K562 (cell line): Measurements from ENCODE around the gene GTF2A1. TPM values are rescaled to one million over a fixed set of nuclear protein-coding genes. Genes with fewer than 3 reads are reported as not detected.

Source experiments
- ATAC-seq: fragments of 200-7000 bp; cut with Tn5 transposase; 3 replicates; pipeline ENCODE4 v1.9.1; 2020; ENCODE audit warnings: moderate library complexity
- BruUV-seq: library from RNA; stranded (reverse); fragments of 400-500 nt; replicated peaks from 2 replicates; lab custom pipeline; 2021; lab: Mats Ljungman, UMichigan
- CTCF ChIA-PET: fragments of 300-600 bp; formaldehyde crosslinking; extraction: SDS; loops from one replicate; lab custom pipeline; 2021; ENCODE audit warnings: low intra/inter-chr PET ratio; lab: Yijun Ruan, JAX
- POLR2A ChIA-PET: fragments of 300-600, 350-650 bp; sonication (Branson Sonifier 250); formaldehyde crosslinking; extraction: SDS; loops from one replicate; lab custom pipeline; 2021; ENCODE audit warnings: antibody characterized with exemption, inconsistent platforms; lab: Yijun Ruan, JAX
- DNase-seq, 4 experiments: peaks; one replicate each; pipeline versions ENCODE4 v3.0.0 to v3.0.0-alpha.2; 2011 to 2018; ENCODE audit warnings: low spot score in 3 of 4, mixed read lengths in 3 of 4; ENCODE audit errors: extremely low read depth in 1 of 4
- FAIRE-seq: peaks from 2 replicates; lab custom pipeline; 2011; peaks lifted over from hg19 to GRCh38; lab: Jason Lieb, UNC
- H2AFZ ChIP-seq: 2 replicates; pipeline ENCODE4 v1.6.0; 2011; ENCODE audit warnings: low read depth, low read length, control low read depth, inconsistent platforms
- H3K27ac ChIP-seq: fragments of 200-600 bp; 3 replicates; pipeline ENCODE4 v1.8.0; 2011; ENCODE audit warnings: low read depth, mild to moderate bottlenecking, control low read depth, inconsistent platforms, low read length, moderate library complexity, mixed read lengths; ENCODE audit errors: extremely low read depth
- H3K27me3 ChIP-seq, 2 experiments: fragments of 300-600 bp in 1 of 2; 2 replicates in 1 of 2; 3 replicates in 1 of 2; pipeline versions ENCODE4 v1.6.0 to v1.8.0; 2011; ENCODE audit warnings: inconsistent platforms in 2 of 2, low read length in 2 of 2, mild to moderate bottlenecking in 1 of 2, mixed read lengths in 1 of 2, moderate library complexity in 1 of 2; ENCODE audit not compliant: control insufficient read depth in 2 of 2, insufficient read depth in 2 of 2
- H3K36me3 ChIP-seq: fragments of 300-600 bp; 3 replicates; pipeline ENCODE4 v1.8.0; 2011; ENCODE audit warnings: mild to moderate bottlenecking, low read length, inconsistent platforms; ENCODE audit not compliant: control insufficient read depth, insufficient read depth
- H3K4me1 ChIP-seq, 2 experiments: fragments of 200-600 bp in 1 of 2; replicated peaks in 1 of 2; 2 replicates in 1 of 2; 3 replicates in 1 of 2; pipeline versions ENCODE4 v1.5.1 to v1.8.0; 2011; ENCODE audit warnings: inconsistent platforms in 2 of 2, low read length in 2 of 2, mild to moderate bottlenecking in 1 of 2, mixed read lengths in 1 of 2, moderate library complexity in 1 of 2; ENCODE audit not compliant: control insufficient read depth in 2 of 2, insufficient read depth in 2 of 2
- H3K4me2 ChIP-seq: 2 replicates; pipeline ENCODE4 v1.6.1; 2011; ENCODE audit warnings: low read length, control low read depth, inconsistent platforms, mixed read lengths; ENCODE audit not compliant: insufficient read depth
- H3K4me3 ChIP-seq: fragments of 200-600 bp; sonication (generic), shearing (Covaris generic); 2 replicates; pipeline ENCODE4 v1.5.1; 2016; ENCODE audit warnings: control low read depth, inconsistent platforms
- H3K79me2 ChIP-seq: fragments of 200-600 bp; 3 replicates; pipeline ENCODE4 v1.8.0; 2011; ENCODE audit warnings: low read length, inconsistent platforms; ENCODE audit not compliant: control insufficient read depth, insufficient read depth
- H3K9ac ChIP-seq, 2 experiments: 2 replicates each; pipeline versions ENCODE4 v1.6.0 to v1.6.1; 2011; ENCODE audit warnings: low read depth in 2 of 2, low read length in 2 of 2, control low read depth in 1 of 2, inconsistent platforms in 1 of 2, mild to moderate bottlenecking in 1 of 2, mixed read lengths in 1 of 2; ENCODE audit not compliant: insufficient read depth in 1 of 2
- H3K9me1 ChIP-seq: one replicate; pipeline ENCODE4 v1.6.0; 2011; ENCODE audit warnings: inconsistent platforms, mild to moderate bottlenecking, low read length, moderate library complexity; ENCODE audit not compliant: control insufficient read depth, insufficient read depth
- H3K9me3 ChIP-seq: replicated peaks from 2 replicates; pipeline ENCODE4 v1.5.1; 2011; ENCODE audit warnings: low read depth, low read length, inconsistent platforms; ENCODE audit not compliant: control insufficient read depth, insufficient read depth
- H4K20me1 ChIP-seq: replicated peaks from 2 replicates; pipeline ENCODE4 v1.6.1; 2011; ENCODE audit warnings: low read length, inconsistent platforms, mixed read lengths; ENCODE audit not compliant: control insufficient read depth, insufficient read depth
- C11orf30 ChIP-seq: fragments of 450-650 bp; IDR thresholded peaks from 2 replicates; pipeline ENCODE4 v1.6.1; 2016; ENCODE audit warnings: low read depth, mild to moderate bottlenecking
- MAFF ChIP-seq: IDR thresholded peaks from 2 replicates; pipeline ENCODE4 v1.6.1; 2012; ENCODE audit warnings: low read length, improper control_type of control experiment
- MAFG ChIP-seq: fragments of 450-650 bp; conservative IDR thresholded peaks from 2 replicates; pipeline ENCODE4 v1.6.1; 2016; ENCODE audit warnings: missing genetic modification characterization, missing compliant biosample characterization
- MAFK ChIP-seq: IDR thresholded peaks from 2 replicates; pipeline ENCODE4 v1.6.1; 2011; ENCODE audit warnings: low read length, improper control_type of control experiment
- MITF ChIP-seq: IDR thresholded peaks from 2 replicates; pipeline ENCODE4 v1.6.1; 2014; ENCODE audit warnings: antibody characterized with exemption
- NFE2 ChIP-seq: IDR thresholded peaks from 2 replicates; pipeline ENCODE4 v1.6.1; 2014; ENCODE audit warnings: antibody characterized with exemption, low read depth
- NFE2L1 ChIP-seq: fragments of 450-650 bp; IDR thresholded peaks from 2 replicates; pipeline ENCODE4 v1.6.1; 2016; ENCODE audit warnings: missing genetic modification characterization, low read depth, mild to moderate bottlenecking, missing compliant biosample characterization, moderate library complexity, borderline replicate concordance
- ZNF263 ChIP-seq: sonication (generic); formaldehyde crosslinking; IDR thresholded peaks from 2 replicates; pipeline ENCODE4 v1.8.0; 2022; ENCODE audit warnings: mild to moderate bottlenecking, missing genetic modification reagents, borderline replicate concordance
- ZNF316 ChIP-seq: fragments of 450-650 bp; IDR thresholded peaks from 2 replicates; pipeline ENCODE4 v1.6.1; 2016
- ZNF830 ChIP-seq: fragments of 250-450 bp; sonication (Bioruptor Pico); IDR thresholded peaks from 2 replicates; pipeline ENCODE4 v1.5.0; 2021; ENCODE audit warnings: mild to moderate bottlenecking
- WGBS: fragments of 100-300 bp; shearing (Covaris generic); methylation state at CpG from one replicate; pipeline ENCODE4 v1.1.6; 2016; ENCODE audit warnings: low coverage, mixed read lengths; ENCODE audit not compliant: insufficient coverage; ENCODE audit errors: missing lambda C conversion rate; 5-methylcytosine and 5-hydroxymethylcytosine counted together
- in situ Hi-C: fragments of 300-500 bp; cut with MboI; formaldehyde crosslinking; loops from 4 replicates; pipeline ENCODE4 v1.15.0; 2018; ENCODE audit warnings: inconsistent platforms, mixed read lengths
- intact Hi-C: fragments of 100-400 bp; cut with micrococcal nuclease; formaldehyde crosslinking; loops from 2 replicates; pipeline ENCODE4 v1.14.2; 2022
- polyA plus RNA-seq, 8 experiments: library from polyadenylated mRNA; depleted of rRNA in 4 of 8; stranded (reverse) in 5 of 8; unstranded in 3 of 8; fragments of >200 nt; fragmentation: Nextera tagmentation in 2 of 8; fragmentation: Illumina TruSeq in 1 of 8; extraction: Ambion mirVana in 2 of 8; extraction: Trizol in 1 of 8; gene quantifications; 2 replicates each; pipeline versions ENCODE4 v1.2.1 to v1.2.3, GENCODE V29; 2011 to 2014; ENCODE audit warnings: inconsistent platforms in 1 of 8, missing spikeins in 1 of 8
- total RNA-seq, 7 experiments: library from RNA; depleted of rRNA in 6 of 7; stranded (reverse); fragments of >200 nt in 6 of 7; fragmentation: Illumina TruSeq in 2 of 7; extraction: Trizol in 2 of 7; gene quantifications; 2 replicates each; pipeline versions ENCODE4 v1.2.1 to v1.2.3, GENCODE V29; 2011 to 2021; ENCODE audit warnings: low replicate concordance in 1 of 7
- TF ChIP-seq, protein P1 (sequence below): IDR thresholded peaks from 2 replicates; pipeline ENCODE4 v1.6.1; 2016; ENCODE audit warnings: missing genetic modification characterization, missing compliant biosample characterization

Gene GTF2A1
- total and polyA plus RNA-seq, 9 of the 15 experiments (the other 6 are each of a cell fraction or from before 2014, with no cell fraction given), result 3.4 to 22.8 (median 14.7) TPM

DNA sequence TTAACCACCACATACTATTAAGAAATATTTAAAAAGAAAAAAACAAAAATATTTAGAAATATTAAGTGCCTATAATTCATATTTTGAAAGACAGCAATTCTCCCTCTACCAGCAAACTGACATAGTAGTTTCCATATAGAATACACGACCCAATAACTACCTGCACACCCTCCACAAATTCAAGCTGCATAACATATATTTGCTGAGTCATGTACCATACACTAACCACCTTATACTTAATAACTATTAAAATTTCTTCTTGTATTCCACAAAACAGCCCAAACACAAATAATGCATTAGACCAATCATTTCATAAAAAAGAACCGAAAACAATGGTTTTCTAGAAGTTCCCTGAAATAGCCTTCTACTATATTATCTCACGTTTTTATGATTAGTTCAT lies 21.7 kb downstream of the GTF2A1 start:
- no peak overlapping the region for H3K4me2 ChIP-seq
- H3K27me3 ChIP-seq, result no peaks in the 10 kb centered on the region
- DNase-seq (no peak), FAIRE-seq (no peak), ATAC-seq (no peak)
- CTCF ChIA-PET, result no interaction called here
- TF ChIP-seq NFE2 (peak; percentile 61), NFE2L1 (tag) (peak; percentile 60), ZNF263 (CRISPR knock-in tag) (no peak), ZNF316 (peak; percentile 78), MAFG (tag) (peak; percentile 80), C11orf30 (peak; percentile 59), MAFK (peak; percentile 48; the same call in 1 of the 2 replicates), MAFF (peak; percentile 74), MITF (no peak), ZNF830 (CRISPR knock-in tag) (no peak)
- TF ChIP-seq, protein P1, sequence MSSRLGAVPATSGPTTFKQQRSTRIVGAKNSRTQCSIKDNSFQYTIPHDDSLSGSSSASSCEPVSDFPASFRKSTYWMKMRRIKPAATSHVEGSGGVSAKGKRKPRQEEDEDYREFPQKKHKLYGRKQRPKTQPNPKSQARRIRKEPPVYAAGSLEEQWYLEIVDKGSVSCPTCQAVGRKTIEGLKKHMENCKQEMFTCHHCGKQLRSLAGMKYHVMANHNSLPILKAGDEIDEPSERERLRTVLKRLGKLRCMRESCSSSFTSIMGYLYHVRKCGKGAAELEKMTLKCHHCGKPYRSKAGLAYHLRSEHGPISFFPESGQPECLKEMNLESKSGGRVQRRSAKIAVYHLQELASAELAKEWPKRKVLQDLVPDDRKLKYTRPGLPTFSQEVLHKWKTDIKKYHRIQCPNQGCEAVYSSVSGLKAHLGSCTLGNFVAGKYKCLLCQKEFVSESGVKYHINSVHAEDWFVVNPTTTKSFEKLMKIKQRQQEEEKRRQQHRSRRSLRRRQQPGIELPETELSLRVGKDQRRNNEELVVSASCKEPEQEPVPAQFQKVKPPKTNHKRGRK, result no peak
- intact Hi-C loops, result no loop called here
- no peak overlapping the region for H3K27ac ChIP-seq
- H3K79me2 ChIP-seq, result peaks cover 7% of the 10 kb centered on the region; the same call in 1 of the 3 replicates
- H3K36me3 ChIP-seq, result peaks cover 93% of the 10 kb centered on the region
- H3K9me3 ChIP-seq, result no peaks in the 10 kb centered on the region
- no TSS peak for BruUV-seq
- in situ Hi-C loops, result no loop called here
- H3K4me1 ChIP-seq, result no peaks in the 10 kb centered on the region; a peak in 1 of 5 replicates
- WGBS, result 91% methylated on average over 3 of the region's 3 CpGs
- no peak overlapping the region for H2AFZ ChIP-seq
- H3K4me3 ChIP-seq, result no peak overlapping the region
- no peak overlapping the region for H3K9ac ChIP-seq
- POLR2A ChIA-PET, result interaction anchor here (0.7 kb wide), 1 partner anchor 9 kb away, joined by 3 read pairs; no protein-coding TSS in a partner anchor
- no peaks in the 10 kb centered on the region for H4K20me1 ChIP-seq
- no peaks in the 10 kb centered on the region for H3K9me1 ChIP-seq
